Glutamatergic neuron (in vitro differentiated cells): Measurements from ENCODE around the gene SAMD8. TPM values are rescaled to one million over a fixed set of nuclear protein-coding genes. Genes with fewer than 3 reads are reported as not detected.

Experiments
- DNase-seq: peaks from one replicate; pipeline ENCODE4 v3.0.0; 2022
- H3K27ac Mint-ChIP-seq: one replicate; pipeline ENCODE4 v1.8.0; 2020; ENCODE audit warnings: mild to moderate bottlenecking, mixed read lengths, inconsistent platforms; ENCODE audit not compliant: unreplicated experiment
- H3K27me3 Mint-ChIP-seq: one replicate; pipeline ENCODE4 v1.8.0; 2020; ENCODE audit warnings: mild to moderate bottlenecking, moderate library complexity, mixed read lengths, inconsistent platforms; ENCODE audit not compliant: unreplicated experiment
- H3K36me3 Mint-ChIP-seq: one replicate; pipeline ENCODE4 v1.8.0; 2020; ENCODE audit warnings: mild to moderate bottlenecking, mixed read lengths, inconsistent platforms; ENCODE audit not compliant: unreplicated experiment
- H3K4me1 Mint-ChIP-seq: one replicate; pipeline ENCODE4 v1.8.0; 2020; ENCODE audit warnings: mild to moderate bottlenecking, low read depth, mixed read lengths, inconsistent platforms; ENCODE audit not compliant: unreplicated experiment
- H3K4me3 Mint-ChIP-seq: one replicate; pipeline ENCODE4 v1.8.0; 2020; ENCODE audit warnings: mild to moderate bottlenecking, mixed read lengths, inconsistent platforms; ENCODE audit not compliant: unreplicated experiment
- H3K9me3 Mint-ChIP-seq: one replicate; pipeline ENCODE4 v1.8.0; 2020; ENCODE audit warnings: mild to moderate bottlenecking, moderate library complexity, mixed read lengths, inconsistent platforms; ENCODE audit not compliant: unreplicated experiment
- total RNA-seq: library from RNA; stranded (reverse); fragmentation: NEBNext Ultra II Directional; extraction: Animal tissue kit (Norgen Biotek cat#: 25700); gene quantifications from one replicate; pipeline ENCODE4 v1.2.1, GENCODE V29; 2021; ENCODE audit not compliant: unreplicated experiment
- TF ChIP-seq, protein P1 (sequence below): fragments of 200-600 bp; sonication (generic); IDR thresholded peaks from one replicate; pipeline ENCODE4 v1.5.0; 2021; ENCODE audit not compliant: partially characterized antibody, unreplicated experiment

The SAMD8 gene
- total RNA-seq, 1 donor from 2014 or later, result 32.8 TPM

DNA sequence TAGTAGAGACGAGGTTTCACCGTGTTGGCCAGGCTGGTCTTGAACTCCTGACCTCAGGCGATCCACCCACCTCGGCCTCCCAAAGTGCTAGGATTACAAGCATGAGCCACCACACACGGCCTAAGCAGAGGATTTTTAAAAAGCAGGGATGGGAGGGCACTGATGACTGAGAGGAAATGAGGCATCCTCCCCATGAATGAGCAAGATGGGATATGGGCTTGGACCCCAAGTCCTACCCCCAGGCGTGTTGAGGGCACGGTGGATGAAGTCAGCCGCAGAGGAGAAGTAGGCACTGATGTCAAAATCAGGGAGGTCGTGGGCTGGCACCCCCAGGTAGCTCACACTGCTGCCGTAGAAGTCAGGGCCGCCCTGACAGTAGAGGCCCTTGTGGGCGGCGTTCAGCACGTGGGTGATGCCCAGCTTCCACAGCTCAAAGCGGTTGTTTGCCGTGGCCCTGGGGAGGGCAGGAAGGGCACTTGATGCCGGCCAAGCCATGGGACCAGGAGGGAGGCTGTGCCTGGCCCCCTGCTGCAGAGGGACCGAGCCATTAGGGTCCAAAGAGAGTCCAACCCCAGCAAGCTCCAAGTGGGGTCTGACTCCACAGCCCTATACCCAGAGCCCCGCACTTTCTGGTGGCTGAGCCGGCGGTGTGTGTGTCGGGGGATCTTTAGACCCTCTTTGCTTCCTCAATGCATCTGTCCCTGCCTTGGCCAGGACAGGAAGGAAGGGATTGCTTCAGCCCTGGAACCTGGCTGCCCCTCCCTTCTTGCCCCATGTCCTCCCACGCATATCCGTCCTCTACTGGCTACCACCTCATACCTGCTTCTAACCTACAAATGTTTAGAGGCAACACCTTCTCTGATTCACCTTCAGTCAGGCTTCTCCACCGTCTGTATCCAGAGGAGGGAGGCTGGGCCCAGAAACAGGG lies 3.4 kb upstream of the SAMD8 start:
- Mint-ChIP-seq H3K4me3 (no peak overlapping the region), H3K4me1 (peaks cover 4% of the 10 kb centered on the region), H3K36me3 (no peaks in the 10 kb centered on the region), H3K9me3 (peaks cover 12% of the 10 kb centered on the region), H3K27me3 (peaks cover 8% of the 10 kb centered on the region), H3K27ac (no peak overlapping the region)
- no peak for DNase-seq
- TF ChIP-seq, protein P1, sequence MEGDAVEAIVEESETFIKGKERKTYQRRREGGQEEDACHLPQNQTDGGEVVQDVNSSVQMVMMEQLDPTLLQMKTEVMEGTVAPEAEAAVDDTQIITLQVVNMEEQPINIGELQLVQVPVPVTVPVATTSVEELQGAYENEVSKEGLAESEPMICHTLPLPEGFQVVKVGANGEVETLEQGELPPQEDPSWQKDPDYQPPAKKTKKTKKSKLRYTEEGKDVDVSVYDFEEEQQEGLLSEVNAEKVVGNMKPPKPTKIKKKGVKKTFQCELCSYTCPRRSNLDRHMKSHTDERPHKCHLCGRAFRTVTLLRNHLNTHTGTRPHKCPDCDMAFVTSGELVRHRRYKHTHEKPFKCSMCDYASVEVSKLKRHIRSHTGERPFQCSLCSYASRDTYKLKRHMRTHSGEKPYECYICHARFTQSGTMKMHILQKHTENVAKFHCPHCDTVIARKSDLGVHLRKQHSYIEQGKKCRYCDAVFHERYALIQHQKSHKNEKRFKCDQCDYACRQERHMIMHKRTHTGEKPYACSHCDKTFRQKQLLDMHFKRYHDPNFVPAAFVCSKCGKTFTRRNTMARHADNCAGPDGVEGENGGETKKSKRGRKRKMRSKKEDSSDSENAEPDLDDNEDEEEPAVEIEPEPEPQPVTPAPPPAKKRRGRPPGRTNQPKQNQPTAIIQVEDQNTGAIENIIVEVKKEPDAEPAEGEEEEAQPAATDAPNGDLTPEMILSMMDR, result no peak

DNA sequence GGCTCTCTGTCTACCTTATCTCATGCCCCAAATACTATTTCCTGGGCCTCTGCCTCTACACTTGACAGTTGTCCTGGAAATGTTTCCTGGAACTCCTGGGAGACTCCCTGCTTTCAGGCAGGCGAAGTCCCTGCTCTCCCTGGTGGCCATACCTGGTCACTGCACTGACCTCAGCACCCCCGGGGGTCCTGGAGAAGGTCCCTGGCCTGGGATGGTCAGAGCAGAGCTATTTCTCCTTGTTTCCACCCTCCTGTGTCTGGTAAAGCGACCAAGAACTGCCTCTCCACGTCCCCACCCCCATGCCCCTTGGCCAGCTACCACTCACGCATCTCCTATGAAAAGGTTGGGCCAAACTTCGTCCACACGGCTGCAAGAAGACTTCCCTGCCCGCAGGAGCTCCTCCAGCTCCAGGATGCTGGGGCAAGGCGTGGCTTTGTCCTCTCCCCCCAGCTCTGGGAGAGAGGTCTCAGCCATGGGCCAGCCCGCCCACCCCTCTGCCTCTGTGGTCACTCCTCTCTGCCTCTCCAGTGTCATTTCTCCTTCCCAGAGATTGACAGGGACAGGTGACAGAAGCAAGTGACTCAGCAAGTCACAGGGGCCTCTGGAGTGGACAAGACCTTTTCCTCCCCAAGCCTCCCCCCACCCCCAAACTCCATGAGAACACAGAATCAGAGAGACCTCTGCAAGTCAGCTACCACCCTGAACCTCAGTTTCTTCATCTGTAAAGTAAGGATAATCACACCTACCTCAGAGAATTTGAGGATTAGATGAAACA lies 2.6 kb upstream of the SAMD8 start:
- Mint-ChIP-seq H3K36me3 (no peaks in the 10 kb centered on the region), H3K27me3 (peaks cover 8% of the 10 kb centered on the region), H3K9me3 (peaks cover 13% of the 10 kb centered on the region), H3K4me1 (peaks cover 6% of the 10 kb centered on the region), H3K27ac (peak overlapping the region; percentile 28), H3K4me3 (no peak overlapping the region)
- peak; percentile 81 for DNase-seq
- TF ChIP-seq, protein P1, result peak; percentile 73

DNA sequence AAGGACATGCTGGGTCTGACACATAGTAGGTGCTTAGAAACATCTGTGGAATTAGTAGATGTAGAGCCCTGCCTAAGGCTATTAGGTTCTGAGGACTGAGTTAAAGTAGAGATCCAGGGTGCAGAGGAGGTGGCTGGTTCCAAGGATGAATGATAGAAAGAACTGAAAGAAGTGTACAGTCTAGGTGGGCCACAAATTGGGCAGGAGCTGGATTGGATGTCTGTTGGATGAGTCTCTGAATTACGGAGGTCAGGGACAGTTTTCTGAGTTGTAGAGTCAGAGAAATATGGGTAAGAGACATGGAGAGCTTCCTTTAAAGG lies 2.0 kb upstream of the SAMD8 start:
- DNase-seq, result no peak
- TF ChIP-seq, protein P1, result no peak
- Mint-ChIP-seq H3K9me3 (peaks cover 13% of the 10 kb centered on the region), H3K27me3 (peaks cover 8% of the 10 kb centered on the region), H3K36me3 (no peaks in the 10 kb centered on the region), H3K27ac (no peak overlapping the region), H3K4me3 (peak overlapping the region; percentile 53), H3K4me1 (peaks cover 6% of the 10 kb centered on the region)

DNA sequence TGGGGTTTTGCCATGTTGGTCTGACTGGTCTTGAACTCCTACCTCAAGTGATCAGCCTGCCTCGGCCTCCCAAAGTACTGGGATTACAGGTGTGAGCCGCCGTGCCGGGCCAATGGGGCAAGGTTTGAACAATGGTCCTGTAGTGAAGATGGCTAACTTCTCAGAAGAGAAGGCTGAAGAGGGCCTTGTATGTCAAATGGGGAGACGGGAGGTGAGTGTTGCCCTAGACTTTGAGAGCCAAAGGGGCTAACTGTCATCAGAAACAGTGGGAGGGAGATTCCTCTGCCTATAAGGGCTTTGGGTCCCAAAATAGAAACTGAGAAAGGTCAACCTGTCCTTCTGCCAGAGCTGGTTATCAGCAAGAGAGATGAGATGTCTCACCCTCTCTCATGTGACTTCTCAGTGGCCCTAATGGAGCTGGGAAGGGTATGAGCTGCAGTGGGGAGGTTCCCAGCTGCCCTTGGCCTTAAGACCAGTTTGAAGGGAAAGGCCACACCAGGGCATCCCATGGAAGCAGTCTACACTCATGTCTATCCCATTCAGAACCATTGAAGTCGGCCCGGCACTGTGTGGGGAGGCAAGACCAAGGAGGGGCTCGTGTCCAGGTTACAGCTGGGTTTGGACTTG lies 1.3 kb upstream of the SAMD8 start:
- peak overlapping the region; percentile 86 for H3K4me3 Mint-ChIP-seq
- no peak for DNase-seq
- no peaks in the 10 kb centered on the region for H3K36me3 Mint-ChIP-seq
- peaks cover 8% of the 10 kb centered on the region for H3K27me3 Mint-ChIP-seq
- peaks cover 13% of the 10 kb centered on the region for H3K9me3 Mint-ChIP-seq
- H3K27ac Mint-ChIP-seq, result peak overlapping the region; percentile 83
- peaks cover 6% of the 10 kb centered on the region for H3K4me1 Mint-ChIP-seq
- TF ChIP-seq, protein P1, result no peak
